GM23248 (cell line): ENCODE measurements around the gene MYRFL. TPM values are rescaled to one million over a fixed set of nuclear protein-coding genes. Genes with fewer than 3 reads are reported as not detected.

Experiments
- DNase-seq: peaks from one replicate; pipeline ENCODE4 v3.0.0-alpha.2; 2015
- H2AFZ ChIP-seq: fragments of 200-600 bp; sonication (generic); 2 replicates; pipeline ENCODE4 v1.6.1; 2016; ENCODE audit warnings: antibody characterized with exemption
- H3F3A ChIP-seq: fragments of 200-600 bp; sonication (generic); 2 replicates; pipeline ENCODE4 v1.6.1; 2016; ENCODE audit warnings: mild to moderate bottlenecking, antibody characterized with exemption, mixed run types; ENCODE audit not compliant: insufficient read depth
- H3K27ac ChIP-seq: fragments of 200-600 bp; sonication (generic); 2 replicates; pipeline ENCODE4 v1.5.1; 2016; ENCODE audit warnings: mild to moderate bottlenecking
- H3K27me3 ChIP-seq: fragments of 200-600 bp; sonication (generic); replicated peaks from 2 replicates; pipeline ENCODE4 v1.6.1; 2016; ENCODE audit warnings: mild to moderate bottlenecking; ENCODE audit not compliant: insufficient read depth
- H3K36me3 ChIP-seq: fragments of 200-600 bp; sonication (generic); 2 replicates; pipeline ENCODE4 v1.6.1; 2016; ENCODE audit warnings: low read depth, mild to moderate bottlenecking
- H3K4me1 ChIP-seq: fragments of 200-600 bp; sonication (generic); 2 replicates; pipeline ENCODE4 v1.6.1; 2016; ENCODE audit warnings: mild to moderate bottlenecking; ENCODE audit not compliant: insufficient read depth
- H3K4me2 ChIP-seq: fragments of 200-600 bp; sonication (generic); one replicate; pipeline ENCODE4 v1.6.1; 2016; ENCODE audit warnings: mild to moderate bottlenecking; ENCODE audit not compliant: unreplicated experiment
- H3K4me3 ChIP-seq: fragments of 200-600 bp; sonication (generic); 2 replicates; pipeline ENCODE4 v1.5.1; 2016; ENCODE audit warnings: mild to moderate bottlenecking
- H3K79me2 ChIP-seq: fragments of 200-600 bp; sonication (generic); 2 replicates; pipeline ENCODE4 v1.6.1; 2016; ENCODE audit warnings: mild to moderate bottlenecking; ENCODE audit not compliant: insufficient read depth
- H3K9ac ChIP-seq: fragments of 200-600 bp; sonication (generic); 2 replicates; pipeline ENCODE4 v1.6.1; 2016; ENCODE audit warnings: mild to moderate bottlenecking
- H3K9me2 ChIP-seq: fragments of 200-600 bp; sonication (generic); 2 replicates; pipeline ENCODE4 v1.6.1; 2016; ENCODE audit warnings: mixed run types, mild to moderate bottlenecking, moderate library complexity; ENCODE audit not compliant: insufficient read depth
- H3K9me3 ChIP-seq: fragments of 200-600 bp; sonication (generic); one replicate; pipeline ENCODE4 v1.6.1; 2017; ENCODE audit warnings: low read depth
- H4K20me1 ChIP-seq: fragments of 200-600 bp; sonication (generic); 2 replicates; pipeline ENCODE4 v1.6.0; 2016; ENCODE audit not compliant: insufficient read depth
- EZH2 ChIP-seq: fragments of 200-600 bp; sonication (generic); IDR thresholded peaks from 2 replicates; pipeline ENCODE4 v1.6.1; 2018; ENCODE audit warnings: antibody characterized with exemption, mild to moderate bottlenecking; ENCODE audit not compliant: insufficient read depth, poor library complexity, severe bottlenecking
- EZH2phosphoT487 ChIP-seq: fragments of 200-600 bp; sonication (generic); IDR thresholded peaks from 2 replicates; pipeline ENCODE4 v1.6.1; 2018; ENCODE audit warnings: antibody characterized with exemption, moderate library complexity, mild to moderate bottlenecking, low read depth; ENCODE audit not compliant: insufficient read depth
- WGBS, 2 experiments: methylation state at CpG; one replicate each; pipeline ENCODE4 v1.1.6; 2015 to 2017; ENCODE audit warnings: low lambda C conversion rate in 2 of 2, low coverage in 1 of 2; ENCODE audit errors: missing lambda C conversion rate in 2 of 2; 5-methylcytosine and 5-hydroxymethylcytosine counted together
- in situ Hi-C: fragments of 300-500 bp; cut with MboI; formaldehyde crosslinking; loops from 2 replicates; pipeline ENCODE4 v1.15.0; 2020
- polyA plus RNA-seq: library from polyadenylated mRNA; unstranded; fragments of >200 nt; fragmentation: Nextera tagmentation; extraction: Ambion mirVana; gene quantifications from 2 replicates; pipeline ENCODE4 v1.2.1, GENCODE V29; 2016
- total RNA-seq: library from RNA; depleted of rRNA; stranded (reverse); fragments of >200 nt; shearing (Covaris generic); gene quantifications from 2 replicates; pipeline ENCODE4 v1.2.3, GENCODE V29; 2014

Gene MYRFL
- total and polyA plus RNA-seq, 2 experiments from 2014 or later, result not detected

DNA sequence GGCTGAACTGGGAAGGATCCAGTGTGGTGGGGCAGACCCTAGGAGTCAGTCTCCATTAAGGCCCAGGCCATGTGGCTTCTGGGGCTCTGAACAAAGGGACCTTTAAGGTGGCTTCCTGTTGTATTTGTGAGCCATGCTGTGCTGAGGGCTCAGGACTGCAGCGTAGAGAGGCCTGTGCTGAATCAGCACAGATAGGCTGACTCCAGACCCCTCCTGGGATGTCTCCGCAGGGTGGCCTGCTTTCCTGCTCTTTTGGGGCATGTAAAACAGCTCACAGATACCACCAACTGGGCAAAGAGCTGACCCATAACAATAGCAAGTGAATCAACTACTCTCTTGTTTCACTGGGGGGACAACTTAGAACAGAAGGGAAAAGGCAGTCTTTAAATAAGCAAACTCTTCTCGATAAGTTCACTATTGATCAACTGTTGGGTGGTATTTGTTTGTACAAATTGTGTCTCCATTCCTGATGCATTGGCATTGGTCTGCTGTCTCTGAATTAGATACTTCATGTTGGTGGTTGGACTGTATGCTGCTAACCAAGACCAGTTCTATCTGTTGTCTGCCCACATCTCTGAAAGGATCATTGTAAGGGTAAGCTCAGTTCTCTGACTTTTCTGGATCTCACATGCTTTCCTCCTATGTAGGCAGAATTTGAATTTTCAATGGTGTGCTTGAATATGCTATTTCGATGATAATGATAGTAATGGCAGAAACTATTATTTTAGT lies 71.8 kb downstream of the MYRFL start:
- Histone ChIP-seq H2AFZ (no peak overlapping the region), H3F3A (peaks cover 11% of the 10 kb centered on the region; the same call in 1 of the 2 replicates), H3K4me1 (peaks cover 27% of the 10 kb centered on the region), H3K4me3 (no peak overlapping the region), H3K4me2 (no peak overlapping the region), H3K36me3 (no peaks in the 10 kb centered on the region), H3K9ac (no peak overlapping the region), H3K27me3 (no peaks in the 10 kb centered on the region), H3K9me3 (no peaks in the 10 kb centered on the region), H3K79me2 (no peaks in the 10 kb centered on the region), H3K9me2 (no peaks in the 10 kb centered on the region), H4K20me1 (no peaks in the 10 kb centered on the region), H3K27ac (no peak overlapping the region)
- no peak for DNase-seq
- TF ChIP-seq EZH2phosphoT487 (no peak), EZH2 (no peak)
- in situ Hi-C loops, result no loop called here
- WGBS, 2 experiments, result 85 to 89% methylated on average over 4 of the region's 4 CpGs

DNA sequence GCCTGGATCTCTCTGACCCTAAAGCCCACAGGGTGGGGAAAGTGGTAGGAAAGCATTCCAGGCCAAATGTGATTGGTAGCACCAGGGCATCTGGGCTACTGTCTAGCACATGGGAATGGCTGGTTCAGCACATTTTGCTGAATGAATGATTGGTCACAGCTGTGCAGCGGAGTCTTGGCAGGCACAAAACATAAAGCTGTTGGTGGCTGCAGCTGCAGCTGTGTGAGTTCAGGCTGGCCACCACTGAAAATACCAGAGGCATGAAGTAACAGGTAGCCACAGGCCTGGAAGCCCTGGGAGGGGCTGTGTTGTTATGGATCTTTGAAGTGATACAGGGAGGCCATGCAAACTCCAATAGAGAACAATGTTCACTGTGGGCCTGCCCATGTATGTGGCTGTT lies 72.7 kb downstream of the MYRFL start:
- Histone ChIP-seq H3F3A (peaks cover 11% of the 10 kb centered on the region; the same call in 1 of the 2 replicates), H3K9me2 (no peaks in the 10 kb centered on the region), H3K4me1 (peaks cover 27% of the 10 kb centered on the region), H3K4me2 (no peak overlapping the region), H3K27me3 (no peaks in the 10 kb centered on the region), H3K4me3 (no peak overlapping the region), H3K79me2 (no peaks in the 10 kb centered on the region), H3K9ac (no peak overlapping the region), H2AFZ (no peak overlapping the region), H3K36me3 (no peaks in the 10 kb centered on the region), H4K20me1 (no peaks in the 10 kb centered on the region), H3K9me3 (no peaks in the 10 kb centered on the region), H3K27ac (peak overlapping the region; percentile 53)
- in situ Hi-C loops, result no loop called here
- peak; percentile 86 for DNase-seq
- no peak for TF ChIP-seq EZH2
- TF ChIP-seq EZH2phosphoT487, result no peak
- 6 to 29% methylated on average over 1 of the region's 1 CpG for WGBS, 2 experiments

DNA sequence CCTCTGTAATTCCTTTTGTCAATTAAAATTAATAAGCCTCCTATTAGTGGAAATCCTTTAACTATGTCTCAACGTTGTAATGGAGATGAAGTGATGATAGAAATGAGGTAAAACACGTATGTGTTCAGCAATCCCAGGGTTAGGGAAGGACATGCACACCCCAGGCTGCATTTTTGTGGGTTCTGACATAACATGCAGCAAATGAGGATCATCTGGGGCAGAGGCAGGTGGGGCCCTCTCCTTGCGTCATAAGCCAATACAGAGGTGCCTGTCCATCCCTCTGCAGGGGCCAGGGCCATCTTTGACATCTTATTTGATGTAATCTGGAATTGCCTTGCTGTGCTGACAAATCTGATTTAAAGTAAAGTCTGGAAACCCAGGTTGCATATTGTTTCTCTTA lies 73.2 kb downstream of the MYRFL start:
- in situ Hi-C loops, result no loop called here

DNA sequence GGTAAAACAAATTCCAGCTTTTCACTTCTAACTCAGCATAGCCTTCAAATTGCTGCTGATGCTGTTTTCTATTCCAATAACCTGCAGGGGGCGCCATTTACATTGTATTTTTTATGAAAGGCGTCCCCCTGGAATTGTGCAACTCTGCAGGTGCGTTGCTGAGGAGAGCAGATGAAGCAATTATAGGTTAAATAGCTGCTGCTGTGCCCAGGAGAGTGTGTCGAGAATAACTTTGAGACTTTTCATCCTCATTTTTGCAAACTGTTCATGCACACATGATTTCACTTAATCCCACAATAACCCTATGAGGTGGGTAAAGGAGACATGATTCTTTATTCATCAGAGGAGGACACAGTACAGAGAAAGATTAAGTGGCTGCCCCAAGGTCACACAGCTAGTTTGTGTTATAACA lies 75.7 kb downstream of the MYRFL start:
- Histone ChIP-seq H3K4me2 (no peak overlapping the region), H3K27ac (no peak overlapping the region), H3K4me1 (peaks cover 46% of the 10 kb centered on the region), H2AFZ (no peak overlapping the region), H3K27me3 (no peaks in the 10 kb centered on the region), H4K20me1 (no peaks in the 10 kb centered on the region), H3K9ac (no peak overlapping the region), H3K4me3 (no peak overlapping the region), H3F3A (peaks cover 27% of the 10 kb centered on the region), H3K36me3 (no peaks in the 10 kb centered on the region), H3K9me2 (no peaks in the 10 kb centered on the region), H3K79me2 (no peaks in the 10 kb centered on the region), H3K9me3 (no peaks in the 10 kb centered on the region)
- peak; percentile 77 for DNase-seq
- in situ Hi-C loops, result no loop called here
- 1 to 2% methylated on average over 4 of the region's 4 CpGs for WGBS, 2 experiments
- TF ChIP-seq EZH2phosphoT487 (no peak), EZH2 (no peak)

More for the DNA sequence above, 73.2 kb downstream of the MYRFL start:
- Histone ChIP-seq H3K79me2 (no peaks in the 10 kb centered on the region), H3K9ac (no peak overlapping the region), H3K4me1 (peaks cover 27% of the 10 kb centered on the region), H4K20me1 (no peaks in the 10 kb centered on the region), H3K36me3 (no peaks in the 10 kb centered on the region), H3F3A (peaks cover 11% of the 10 kb centered on the region; the same call in 1 of the 2 replicates), H3K9me2 (no peaks in the 10 kb centered on the region), H3K4me3 (no peak overlapping the region), H3K4me2 (no peak overlapping the region), H3K9me3 (no peaks in the 10 kb centered on the region), H3K27ac (peak overlapping the region; percentile 53), H2AFZ (no peak overlapping the region), H3K27me3 (no peaks in the 10 kb centered on the region)
- 39 to 40% methylated on average over 3 of the region's 3 CpGs for WGBS, 2 experiments
- DNase-seq, result peak; percentile 64
- TF ChIP-seq EZH2phosphoT487 (no peak), EZH2 (no peak)
